Calu3 (cell line): ENCODE data around the gene GALNT17. TPM values are rescaled to one million over a fixed set of nuclear protein-coding genes. Genes with fewer than 3 reads are reported as not detected.

Source experiments
- BruUV-seq: library from RNA; stranded (reverse); fragments of 400-500 nt; replicated peaks from 2 replicates; lab custom pipeline; 2021; lab: Mats Ljungman, UMichigan
- CTCF ChIA-PET: fragments of 300-600 bp; sonication (Branson Sonifier 250); formaldehyde crosslinking; loops from one replicate; lab custom pipeline; 2022; ENCODE audit warnings: antibody characterized with exemption; lab: Charles Lee
- DNase-seq: peaks from one replicate; pipeline ENCODE4 v3.0.0; 2022
- H3K27ac Mint-ChIP-seq: one replicate; pipeline ENCODE4 v1.8.0; 2022; ENCODE audit warnings: mixed read lengths; ENCODE audit not compliant: unreplicated experiment
- H3K27me3 Mint-ChIP-seq: one replicate; pipeline ENCODE4 v1.8.0; 2022; ENCODE audit warnings: mixed read lengths; ENCODE audit not compliant: unreplicated experiment
- H3K36me3 Mint-ChIP-seq: one replicate; pipeline ENCODE4 v1.8.0; 2022; ENCODE audit warnings: mild to moderate bottlenecking, moderate library complexity, mixed read lengths; ENCODE audit not compliant: insufficient read depth, unreplicated experiment
- H3K4me1 Mint-ChIP-seq: one replicate; pipeline ENCODE4 v1.8.0; 2022; ENCODE audit warnings: mild to moderate bottlenecking, low read depth, mixed read lengths; ENCODE audit not compliant: unreplicated experiment
- H3K4me3 Mint-ChIP-seq: one replicate; pipeline ENCODE4 v1.8.0; 2022; ENCODE audit warnings: mild to moderate bottlenecking, low read depth, moderate library complexity, mixed read lengths; ENCODE audit not compliant: unreplicated experiment
- H3K9me3 Mint-ChIP-seq: one replicate; pipeline ENCODE4 v1.8.0; 2022; ENCODE audit warnings: low read depth, mixed read lengths; ENCODE audit not compliant: unreplicated experiment
- intact Hi-C: fragments of 100-400 bp; cut with micrococcal nuclease; formaldehyde crosslinking; loops from one replicate; pipeline ENCODE4 v1.10.0; 2022; ENCODE audit not compliant: unreplicated experiment
- total RNA-seq: library from RNA; stranded (reverse); gene quantifications from 2 replicates; pipeline ENCODE4 v1.2.3, GENCODE V29; 2022
- TF ChIP-seq, protein P1 (sequence below): fragments of 200-600 bp; IDR thresholded peaks from one replicate; pipeline ENCODE4 v1.8.0; 2022; ENCODE audit warnings: antibody characterized with exemption; ENCODE audit not compliant: unreplicated experiment

The GALNT17 gene
- total RNA-seq, 1 experiment from 2014 or later, result not detected

GRCh38 chr7:71227126-71227525 is 95.2 kb downstream of the GALNT17 start:
- no peak for DNase-seq
- no peaks in the 10 kb centered on the region for H3K27me3 Mint-ChIP-seq
- intact Hi-C loops, result no loop called here
- TF ChIP-seq, protein P1, sequence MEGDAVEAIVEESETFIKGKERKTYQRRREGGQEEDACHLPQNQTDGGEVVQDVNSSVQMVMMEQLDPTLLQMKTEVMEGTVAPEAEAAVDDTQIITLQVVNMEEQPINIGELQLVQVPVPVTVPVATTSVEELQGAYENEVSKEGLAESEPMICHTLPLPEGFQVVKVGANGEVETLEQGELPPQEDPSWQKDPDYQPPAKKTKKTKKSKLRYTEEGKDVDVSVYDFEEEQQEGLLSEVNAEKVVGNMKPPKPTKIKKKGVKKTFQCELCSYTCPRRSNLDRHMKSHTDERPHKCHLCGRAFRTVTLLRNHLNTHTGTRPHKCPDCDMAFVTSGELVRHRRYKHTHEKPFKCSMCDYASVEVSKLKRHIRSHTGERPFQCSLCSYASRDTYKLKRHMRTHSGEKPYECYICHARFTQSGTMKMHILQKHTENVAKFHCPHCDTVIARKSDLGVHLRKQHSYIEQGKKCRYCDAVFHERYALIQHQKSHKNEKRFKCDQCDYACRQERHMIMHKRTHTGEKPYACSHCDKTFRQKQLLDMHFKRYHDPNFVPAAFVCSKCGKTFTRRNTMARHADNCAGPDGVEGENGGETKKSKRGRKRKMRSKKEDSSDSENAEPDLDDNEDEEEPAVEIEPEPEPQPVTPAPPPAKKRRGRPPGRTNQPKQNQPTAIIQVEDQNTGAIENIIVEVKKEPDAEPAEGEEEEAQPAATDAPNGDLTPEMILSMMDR, result no peak
- H3K4me3 Mint-ChIP-seq, result no peak overlapping the region
- no TSS peak for BruUV-seq
- peaks cover 7% of the 10 kb centered on the region for H3K9me3 Mint-ChIP-seq
- no peaks in the 10 kb centered on the region for H3K4me1 Mint-ChIP-seq
- no peaks in the 10 kb centered on the region for H3K36me3 Mint-ChIP-seq
- H3K27ac Mint-ChIP-seq, result no peak overlapping the region
- CTCF ChIA-PET, result no interaction called here

DNA sequence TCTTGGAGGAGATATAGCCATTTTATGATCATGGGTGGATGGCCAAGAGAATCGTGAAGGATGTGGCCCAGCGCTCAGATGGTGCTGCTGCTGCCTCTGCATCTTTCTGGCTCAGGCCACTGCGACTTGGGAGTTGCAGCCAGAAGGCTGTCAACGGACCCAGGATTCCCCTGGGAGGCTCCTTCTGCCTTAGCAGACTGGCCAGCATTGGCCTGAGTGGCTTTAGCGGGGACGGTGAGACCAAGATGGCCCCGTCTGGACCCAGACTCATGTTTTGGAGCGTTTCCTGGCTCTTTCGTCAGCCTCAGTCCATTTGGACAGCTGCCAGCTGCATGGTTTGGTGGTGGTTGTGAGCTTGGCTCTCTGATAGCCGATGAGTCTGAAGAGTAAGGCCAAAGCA is 97.2 kb downstream of the GALNT17 start:
- no peak overlapping the region for H3K27ac Mint-ChIP-seq
- no peak overlapping the region for H3K4me3 Mint-ChIP-seq
- peaks cover 9% of the 10 kb centered on the region for H3K9me3 Mint-ChIP-seq

GRCh38 chr7:71229699-71230098 is 97.8 kb downstream of the GALNT17 start:
- BruUV-seq, result no TSS peak
- CTCF ChIA-PET, result no interaction called here
- H3K27me3 Mint-ChIP-seq, result no peaks in the 10 kb centered on the region
- TF ChIP-seq, protein P1, result no peak
- no peak overlapping the region for H3K27ac Mint-ChIP-seq
- no peak overlapping the region for H3K4me3 Mint-ChIP-seq
- H3K9me3 Mint-ChIP-seq, result peaks cover 9% of the 10 kb centered on the region
- no peak for DNase-seq
- intact Hi-C loops, result no loop called here
- no peaks in the 10 kb centered on the region for H3K36me3 Mint-ChIP-seq
- no peaks in the 10 kb centered on the region for H3K4me1 Mint-ChIP-seq

More for the DNA sequence above, 97.2 kb downstream of the GALNT17 start:
- BruUV-seq, result no TSS peak
- CTCF ChIA-PET, result no interaction called here
- DNase-seq, result no peak
- Mint-ChIP-seq H3K27me3 (no peaks in the 10 kb centered on the region), H3K4me1 (no peaks in the 10 kb centered on the region), H3K36me3 (no peaks in the 10 kb centered on the region)
- TF ChIP-seq, protein P1, result no peak
- intact Hi-C loops, result no loop called here

DNA sequence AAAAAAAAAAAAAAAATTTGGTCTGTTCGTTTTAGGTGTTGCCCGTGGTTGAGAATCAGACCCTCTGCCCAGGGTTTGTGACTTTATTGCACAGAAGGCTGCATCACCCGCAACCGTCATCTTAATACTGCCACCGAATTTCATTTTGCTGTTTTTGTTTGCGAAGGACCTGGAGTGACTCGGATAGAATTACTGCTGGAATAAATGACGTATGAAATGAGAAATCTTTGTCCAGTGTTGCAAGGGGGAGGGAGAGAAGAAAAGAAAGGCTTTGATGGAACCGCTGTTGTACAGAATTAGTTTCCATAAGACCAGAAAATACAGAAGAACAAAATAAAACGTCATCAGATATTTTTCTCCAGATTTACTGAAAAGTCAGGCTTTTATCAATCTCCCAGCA is 103.3 kb downstream of the GALNT17 start:
- Mint-ChIP-seq H3K27me3 (no peaks in the 10 kb centered on the region), H3K4me1 (no peaks in the 10 kb centered on the region), H3K36me3 (no peaks in the 10 kb centered on the region), H3K4me3 (no peak overlapping the region), H3K9me3 (peaks cover 5% of the 10 kb centered on the region), H3K27ac (no peak overlapping the region)
- DNase-seq, result no peak
- no TSS peak for BruUV-seq
- CTCF ChIA-PET, result no interaction called here
- intact Hi-C loops, result no loop called here
- TF ChIP-seq, protein P1, result no peak
